HCT116 (cell line): ENCODE results near the gene CYSLTR2.

Source experiments
- POLR2A ChIP-seq: IDR thresholded peaks from 2 replicates; pipeline ENCODE4 v1.7.0; 2011; ENCODE audit warnings: borderline replicate concordance; ENCODE audit not compliant: insufficient read depth, insufficient read length; ENCODE audit errors: extremely low read depth
- POLR2AphosphoS5 ChIP-seq: IDR thresholded peaks from 2 replicates; pipeline ENCODE4 v1.6.1; 2011; ENCODE audit warnings: mild to moderate bottlenecking, low read depth, low read length, moderate library complexity
- TF ChIP-seq, protein P1 (sequence below), 3 experiments: fragments of 200-600 bp in 1 of 3; sonication (generic) in 1 of 3; IDR thresholded peaks in 2 of 3; conservative IDR thresholded peaks in 1 of 3; 2 replicates each; pipeline ENCODE4 v1.5.1; 2012 to 2017; ENCODE audit warnings: low read depth in 2 of 3, low read length in 2 of 3, antibody characterized with exemption in 1 of 3, borderline replicate concordance in 1 of 3, control low read depth in 1 of 3, mild to moderate bottlenecking in 1 of 3, mixed read lengths in 1 of 3, mixed run types in 1 of 3, moderate library complexity in 1 of 3; ENCODE audit not compliant: insufficient read depth in 1 of 3

DNA sequence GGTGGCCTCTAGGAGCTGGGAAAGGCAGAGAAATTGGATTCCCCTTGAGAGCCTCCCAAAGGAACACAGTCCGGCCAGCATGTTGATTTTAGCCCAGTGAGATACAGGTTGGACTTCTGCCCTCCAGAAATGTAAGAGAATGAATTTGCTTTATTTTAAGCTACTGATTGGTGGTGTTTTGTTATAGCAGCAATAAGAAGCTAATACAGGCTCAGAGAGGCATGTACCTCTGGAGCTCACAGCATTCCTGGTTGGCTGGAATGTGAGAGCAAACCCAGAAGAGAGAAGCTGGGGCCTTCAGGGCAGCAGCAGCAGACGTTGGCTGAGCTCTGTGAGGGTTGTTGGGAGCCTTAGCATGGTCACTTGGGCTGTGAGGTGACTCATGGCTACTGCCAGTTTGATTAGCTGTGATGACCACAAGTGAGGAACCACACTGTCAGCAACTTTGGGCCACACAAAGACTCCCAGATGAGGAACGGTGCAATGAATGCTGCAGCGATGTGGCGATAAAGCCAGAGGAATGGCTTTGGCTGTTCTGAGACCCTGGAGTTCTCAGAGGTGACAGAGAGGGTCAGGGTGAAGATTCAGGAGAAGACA is 80.1 kb downstream of the CYSLTR2 start:
- TF ChIP-seq POLR2AphosphoS5: no peak
- TF ChIP-seq, protein P1, sequence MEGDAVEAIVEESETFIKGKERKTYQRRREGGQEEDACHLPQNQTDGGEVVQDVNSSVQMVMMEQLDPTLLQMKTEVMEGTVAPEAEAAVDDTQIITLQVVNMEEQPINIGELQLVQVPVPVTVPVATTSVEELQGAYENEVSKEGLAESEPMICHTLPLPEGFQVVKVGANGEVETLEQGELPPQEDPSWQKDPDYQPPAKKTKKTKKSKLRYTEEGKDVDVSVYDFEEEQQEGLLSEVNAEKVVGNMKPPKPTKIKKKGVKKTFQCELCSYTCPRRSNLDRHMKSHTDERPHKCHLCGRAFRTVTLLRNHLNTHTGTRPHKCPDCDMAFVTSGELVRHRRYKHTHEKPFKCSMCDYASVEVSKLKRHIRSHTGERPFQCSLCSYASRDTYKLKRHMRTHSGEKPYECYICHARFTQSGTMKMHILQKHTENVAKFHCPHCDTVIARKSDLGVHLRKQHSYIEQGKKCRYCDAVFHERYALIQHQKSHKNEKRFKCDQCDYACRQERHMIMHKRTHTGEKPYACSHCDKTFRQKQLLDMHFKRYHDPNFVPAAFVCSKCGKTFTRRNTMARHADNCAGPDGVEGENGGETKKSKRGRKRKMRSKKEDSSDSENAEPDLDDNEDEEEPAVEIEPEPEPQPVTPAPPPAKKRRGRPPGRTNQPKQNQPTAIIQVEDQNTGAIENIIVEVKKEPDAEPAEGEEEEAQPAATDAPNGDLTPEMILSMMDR (IDR thresholded peaks at IDR 0.05 in 2 of 3, conservative IDR thresholded peaks at IDR 0.05 in 1 of 3; ENCODE audit: borderline replicate concordance in 1 of 3, insufficient read depth in 1 of 3, low read depth in 2 of 3, low read length in 2 of 3): no peak
- no peak for TF ChIP-seq POLR2A
